Stimulated activated naive CD8-positive, alpha-beta T cell treated with anti-CD3 and anti-CD28 coated beads, Interleukin-15, Interleukin-2, amounts not matched to agents 100 ng/mL and 50 ng/mL, for 24 hours (primary cell): ENCODE measurements around the gene CCDC71L.

ENCODE experiments used
- H3K27ac Mint-ChIP-seq: one replicate; pipeline ENCODE4 v1.8.0; 2021; ENCODE audit warnings: mild to moderate bottlenecking, mixed read lengths
- H3K27me3 Mint-ChIP-seq: one replicate; pipeline ENCODE4 v1.8.0; 2021; ENCODE audit warnings: mixed read lengths
- H3K36me3 Mint-ChIP-seq: one replicate; pipeline ENCODE4 v1.8.0; 2021; ENCODE audit warnings: low read depth, mixed read lengths
- H3K4me1 Mint-ChIP-seq: one replicate; pipeline ENCODE4 v1.8.0; 2021; ENCODE audit warnings: low read depth, mixed read lengths
- H3K4me3 Mint-ChIP-seq: one replicate; pipeline ENCODE4 v1.8.0; 2021; ENCODE audit warnings: mild to moderate bottlenecking, mixed read lengths
- H3K9me3 Mint-ChIP-seq: one replicate; pipeline ENCODE4 v1.8.0; 2021; ENCODE audit warnings: mixed read lengths

CCDC71L gene

GRCh38 chr7:106609416-106609815 lies 51.5 kb downstream of the CCDC71L start:
- Mint-ChIP-seq H3K4me3 (no peak overlapping the region), H3K27ac (no peak overlapping the region), H3K9me3 (no peaks in the 10 kb centered on the region), H3K36me3 (no peaks in the 10 kb centered on the region), H3K4me1 (no peaks in the 10 kb centered on the region), H3K27me3 (no peaks in the 10 kb centered on the region)

- H3K4me3 Mint-ChIP-seq, result no peak overlapping the region
- no peaks in the 10 kb centered on the region for H3K36me3 Mint-ChIP-seq
- H3K9me3 Mint-ChIP-seq, result no peaks in the 10 kb centered on the region
- no peaks in the 10 kb centered on the region for H3K27me3 Mint-ChIP-seq
- no peak overlapping the region for H3K27ac Mint-ChIP-seq
- H3K4me1 Mint-ChIP-seq, result no peaks in the 10 kb centered on the region
Measured at GRCh38 chr7:106608661-106609060, 52.3 kb downstream of the CCDC71L start.
